HEK293 (cell line): Measurements from ENCODE around the gene KDM6A.

ENCODE experiments used
- GLI2 ChIP-seq: fragments of 450-650 bp; formaldehyde crosslinking; IDR thresholded peaks from 2 replicates; pipeline ENCODE4; 2017; ENCODE audit warnings: missing biosample characterization, missing genetic modification characterization, low read depth, borderline replicate concordance
- GLIS2 ChIP-seq: fragments of 450-650 bp; formaldehyde crosslinking; IDR thresholded peaks from 2 replicates; pipeline ENCODE4 v1.5.1; 2016; ENCODE audit warnings: missing biosample characterization, missing genetic modification characterization
- HOXC10 ChIP-seq: sonication (generic); formaldehyde crosslinking; IDR thresholded peaks from 2 replicates; pipeline ENCODE4 v1.8.1; 2023; ENCODE audit warnings: mild to moderate bottlenecking, missing genetic modification reagents
- OSR2 ChIP-seq: fragments of 450-650 bp; formaldehyde crosslinking; IDR thresholded peaks from 2 replicates; pipeline ENCODE4 v1.5.1; 2016; ENCODE audit warnings: missing biosample characterization, missing genetic modification characterization
- SCRT1 ChIP-seq: fragments of 450-650 bp; formaldehyde crosslinking; IDR thresholded peaks from 2 replicates; pipeline ENCODE4 v1.5.1; 2016; ENCODE audit warnings: missing biosample characterization, missing genetic modification characterization, borderline replicate concordance
- TCF7L2 ChIP-seq: IDR thresholded peaks from 2 replicates; pipeline ENCODE4 v1.6.1; 2011; ENCODE audit warnings: low read depth, mild to moderate bottlenecking, inconsistent platforms, low read length, moderate library complexity, borderline replicate concordance
- YY2 ChIP-seq: fragments of 450-650 bp; formaldehyde crosslinking; IDR thresholded peaks from 2 replicates; pipeline ENCODE4 v1.5.1; 2016; ENCODE audit warnings: missing biosample characterization, missing genetic modification characterization
- ZBTB17 ChIP-seq: fragments of 450-650 bp; formaldehyde crosslinking; IDR thresholded peaks from 2 replicates; pipeline ENCODE4 v1.5.1; 2016; ENCODE audit warnings: missing biosample characterization, missing genetic modification characterization
- ZFP41 ChIP-seq: fragments of 450-650 bp; formaldehyde crosslinking; IDR thresholded peaks from 2 replicates; pipeline ENCODE4 v1.5.1; 2016; ENCODE audit warnings: missing biosample characterization, missing genetic modification characterization, borderline replicate concordance
- ZNF114 ChIP-seq: fragments of 450-650 bp; formaldehyde crosslinking; IDR thresholded peaks from 2 replicates; pipeline ENCODE4 v1.5.0; 2017; ENCODE audit warnings: missing biosample characterization, missing genetic modification characterization
- ZNF132 ChIP-seq: fragments of 450-650 bp; formaldehyde crosslinking; IDR thresholded peaks from 2 replicates; pipeline ENCODE4 v1.5.1; 2017; ENCODE audit warnings: missing biosample characterization, missing genetic modification characterization, borderline replicate concordance
- ZNF155 ChIP-seq: fragments of 450-650 bp; formaldehyde crosslinking; IDR thresholded peaks from 2 replicates; pipeline ENCODE4 v1.5.1; 2016; ENCODE audit warnings: missing biosample characterization, missing genetic modification characterization
- ZNF174 ChIP-seq: fragments of 450-650 bp; formaldehyde crosslinking; IDR thresholded peaks from 2 replicates; pipeline ENCODE4 v1.5.0; 2017; ENCODE audit warnings: missing biosample characterization, mild to moderate bottlenecking, missing genetic modification characterization
- ZNF175 ChIP-seq: fragments of 450-650 bp; formaldehyde crosslinking; IDR thresholded peaks from 2 replicates; pipeline ENCODE4 v1.5.1; 2016; ENCODE audit warnings: missing biosample characterization, missing genetic modification characterization
- ZNF184 ChIP-seq: fragments of 450-650 bp; IDR thresholded peaks from 2 replicates; pipeline ENCODE4 v1.5.1; 2018; ENCODE audit warnings: missing biosample characterization, mild to moderate bottlenecking, missing genetic modification characterization
- ZNF211 ChIP-seq: fragments of 450-650 bp; formaldehyde crosslinking; IDR thresholded peaks from 2 replicates; pipeline ENCODE4 v1.5.1; 2016; ENCODE audit warnings: low read depth, missing biosample characterization, missing genetic modification characterization
- ZNF292 ChIP-seq: fragments of 450-650 bp; formaldehyde crosslinking; IDR thresholded peaks from 2 replicates; pipeline ENCODE4 v1.5.1; 2016; ENCODE audit warnings: low read depth, missing biosample characterization, missing genetic modification characterization, borderline replicate concordance
- ZNF341 ChIP-seq: fragments of 450-650 bp; formaldehyde crosslinking; IDR thresholded peaks from 2 replicates; pipeline ENCODE4; 2016; ENCODE audit warnings: low read depth, missing biosample characterization, missing genetic modification characterization
- ZNF624 ChIP-seq: fragments of 450-650 bp; formaldehyde crosslinking; IDR thresholded peaks from 2 replicates; pipeline ENCODE4 v1.5.1; 2017; ENCODE audit warnings: missing biosample characterization, missing genetic modification characterization
- ZNF664 ChIP-seq: fragments of 450-650 bp; formaldehyde crosslinking; IDR thresholded peaks from 2 replicates; pipeline ENCODE4 v1.5.1; 2016; ENCODE audit warnings: missing biosample characterization, missing genetic modification characterization
- ZNF76 ChIP-seq: fragments of 450-650 bp; formaldehyde crosslinking; IDR thresholded peaks from 2 replicates; pipeline ENCODE4; 2016; ENCODE audit warnings: low read depth, missing biosample characterization, missing genetic modification characterization, borderline replicate concordance
- ZNF777 ChIP-seq: fragments of 450-650 bp; formaldehyde crosslinking; IDR thresholded peaks from 2 replicates; pipeline ENCODE4 v1.5.1; 2017; ENCODE audit warnings: missing biosample characterization, missing genetic modification characterization, borderline replicate concordance
- ZNF785 ChIP-seq: fragments of 450-650 bp; formaldehyde crosslinking; IDR thresholded peaks from 2 replicates; pipeline ENCODE4 v1.5.1; 2016; ENCODE audit warnings: missing biosample characterization, missing genetic modification characterization
- ZNF843 ChIP-seq: fragments of 450-650 bp; formaldehyde crosslinking; IDR thresholded peaks from 2 replicates; pipeline ENCODE4 v1.5.1; 2016; ENCODE audit warnings: missing biosample characterization, missing genetic modification characterization
- ZSCAN16 ChIP-seq: fragments of 450-650 bp; formaldehyde crosslinking; IDR thresholded peaks from 2 replicates; pipeline ENCODE4 v1.5.1; 2016; ENCODE audit warnings: missing biosample characterization, missing genetic modification characterization
- TF ChIP-seq, protein P1 (sequence below): fragments of 450-650 bp; formaldehyde crosslinking; IDR thresholded peaks from 2 replicates; pipeline ENCODE4 v1.5.1; 2016; ENCODE audit warnings: missing biosample characterization, missing genetic modification characterization
- TF ChIP-seq, protein P2 (sequence below): fragments of 450-650 bp; formaldehyde crosslinking; IDR thresholded peaks from 2 replicates; pipeline ENCODE4 v1.5.1; 2017; ENCODE audit warnings: missing biosample characterization, missing genetic modification characterization
- TF ChIP-seq, protein P3 (sequence below): fragments of 450-650 bp; IDR thresholded peaks from 2 replicates; pipeline ENCODE4 v1.5.1; 2018; ENCODE audit warnings: missing biosample characterization, missing genetic modification characterization
- TF ChIP-seq, protein P4 (sequence below): fragments of 450-650 bp; formaldehyde crosslinking; IDR thresholded peaks from 2 replicates; pipeline ENCODE4 v1.5.1; 2016; ENCODE audit warnings: missing biosample characterization, missing genetic modification characterization
- TF ChIP-seq, protein P5 (sequence below): fragments of 450-650 bp; IDR thresholded peaks from 2 replicates; pipeline ENCODE4 v1.5.1; 2018; ENCODE audit warnings: missing biosample characterization, mild to moderate bottlenecking, missing genetic modification characterization

The KDM6A gene

DNA sequence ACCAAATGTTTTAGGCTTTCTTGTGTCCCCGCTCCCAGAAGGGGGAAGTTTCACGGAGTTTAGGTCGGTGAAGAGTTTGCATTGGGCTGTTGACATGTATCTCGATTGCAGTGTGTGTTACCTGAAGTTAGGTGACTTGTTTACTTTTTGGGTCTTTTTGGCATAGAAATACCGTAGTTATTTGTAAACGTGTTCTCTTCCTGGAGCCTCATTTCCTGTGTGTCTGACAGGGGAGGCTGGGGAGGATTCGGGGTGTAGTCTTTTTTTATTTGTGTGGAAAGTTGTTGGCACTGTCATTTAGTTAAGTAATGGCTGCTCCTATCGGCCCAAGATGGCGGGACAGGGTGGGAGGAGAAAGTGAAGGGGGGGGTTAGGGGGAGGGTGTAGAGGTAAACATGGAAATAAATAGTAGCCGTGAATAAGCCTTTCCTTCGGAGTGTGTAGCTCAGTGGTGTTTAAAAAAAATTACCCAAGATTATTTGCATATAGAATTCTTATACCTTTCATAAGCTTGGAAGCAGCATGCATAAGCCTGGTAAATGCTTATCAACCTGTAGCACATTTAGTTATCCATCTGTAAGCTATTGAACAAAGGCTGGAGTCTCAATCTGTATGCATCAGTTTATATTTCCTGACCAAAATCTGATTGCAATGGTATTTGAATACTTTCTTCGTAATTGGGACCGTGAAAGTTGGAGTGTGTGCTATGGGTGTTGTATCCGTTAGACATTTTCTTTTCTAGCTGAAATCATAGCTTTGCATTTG is 1.6 kb downstream of the KDM6A start (continued):
- no peak for TF ChIP-seq ZNF211 (tag by site-specific recombination)
- TF ChIP-seq, protein P1, sequence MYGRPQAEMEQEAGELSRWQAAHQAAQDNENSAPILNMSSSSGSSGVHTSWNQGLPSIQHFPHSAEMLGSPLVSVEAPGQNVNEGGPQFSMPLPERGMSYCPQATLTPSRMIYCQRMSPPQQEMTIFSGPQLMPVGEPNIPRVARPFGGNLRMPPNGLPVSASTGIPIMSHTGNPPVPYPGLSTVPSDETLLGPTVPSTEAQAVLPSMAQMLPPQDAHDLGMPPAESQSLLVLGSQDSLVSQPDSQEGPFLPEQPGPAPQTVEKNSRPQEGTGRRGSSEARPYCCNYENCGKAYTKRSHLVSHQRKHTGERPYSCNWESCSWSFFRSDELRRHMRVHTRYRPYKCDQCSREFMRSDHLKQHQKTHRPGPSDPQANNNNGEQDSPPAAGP (tag by site-specific recombination) = 0 out of 2 replicates have a peak, but pooled peaks have one; percentile 25
- no peak for TF ChIP-seq OSR2
- TF ChIP-seq ZNF132 = no peak
- TF ChIP-seq ZNF341 (tag by site-specific recombination) = peak; percentile 8; the same call in 1 of the 2 replicates
- TF ChIP-seq, protein P2, sequence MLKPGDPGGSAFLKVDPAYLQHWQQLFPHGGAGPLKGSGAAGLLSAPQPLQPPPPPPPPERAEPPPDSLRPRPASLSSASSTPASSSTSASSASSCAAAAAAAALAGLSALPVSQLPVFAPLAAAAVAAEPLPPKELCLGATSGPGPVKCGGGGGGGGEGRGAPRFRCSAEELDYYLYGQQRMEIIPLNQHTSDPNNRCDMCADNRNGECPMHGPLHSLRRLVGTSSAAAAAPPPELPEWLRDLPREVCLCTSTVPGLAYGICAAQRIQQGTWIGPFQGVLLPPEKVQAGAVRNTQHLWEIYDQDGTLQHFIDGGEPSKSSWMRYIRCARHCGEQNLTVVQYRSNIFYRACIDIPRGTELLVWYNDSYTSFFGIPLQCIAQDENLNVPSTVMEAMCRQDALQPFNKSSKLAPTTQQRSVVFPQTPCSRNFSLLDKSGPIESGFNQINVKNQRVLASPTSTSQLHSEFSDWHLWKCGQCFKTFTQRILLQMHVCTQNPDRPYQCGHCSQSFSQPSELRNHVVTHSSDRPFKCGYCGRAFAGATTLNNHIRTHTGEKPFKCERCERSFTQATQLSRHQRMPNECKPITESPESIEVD (tag by site-specific recombination) = no peak
- TF ChIP-seq ZSCAN16 = no peak
- TF ChIP-seq GLI2 (tag by site-specific recombination) = no peak
- TF ChIP-seq ZNF114 (tag by site-specific recombination) = no peak
- TF ChIP-seq SCRT1 = peak; percentile 72; the same call in 1 of the 2 replicates
- no peak for TF ChIP-seq ZNF184 (tag by site-specific recombination)
- TF ChIP-seq ZNF664 (tag by site-specific recombination) = no peak
- TF ChIP-seq, protein P3, sequence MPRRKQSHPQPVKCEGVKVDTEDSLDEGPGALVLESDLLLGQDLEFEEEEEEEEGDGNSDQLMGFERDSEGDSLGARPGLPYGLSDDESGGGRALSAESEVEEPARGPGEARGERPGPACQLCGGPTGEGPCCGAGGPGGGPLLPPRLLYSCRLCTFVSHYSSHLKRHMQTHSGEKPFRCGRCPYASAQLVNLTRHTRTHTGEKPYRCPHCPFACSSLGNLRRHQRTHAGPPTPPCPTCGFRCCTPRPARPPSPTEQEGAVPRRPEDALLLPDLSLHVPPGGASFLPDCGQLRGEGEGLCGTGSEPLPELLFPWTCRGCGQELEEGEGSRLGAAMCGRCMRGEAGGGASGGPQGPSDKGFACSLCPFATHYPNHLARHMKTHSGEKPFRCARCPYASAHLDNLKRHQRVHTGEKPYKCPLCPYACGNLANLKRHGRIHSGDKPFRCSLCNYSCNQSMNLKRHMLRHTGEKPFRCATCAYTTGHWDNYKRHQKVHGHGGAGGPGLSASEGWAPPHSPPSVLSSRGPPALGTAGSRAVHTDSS = no peak
- TF ChIP-seq ZNF155 (tag by site-specific recombination) = no peak
- TF ChIP-seq ZNF785 (tag by site-specific recombination) = no peak
- TF ChIP-seq TCF7L2 = no peak
- no peak for TF ChIP-seq ZNF174 (tag by site-specific recombination)
- TF ChIP-seq ZNF777 (tag by site-specific recombination) = no peak
- no peak for TF ChIP-seq HOXC10 (CRISPR knock-in tag)
- TF ChIP-seq ZBTB17 = no peak
- TF ChIP-seq ZNF292 (tag by site-specific recombination) = no peak
- 0 out of 2 replicates have a peak, but pooled peaks have one; percentile 19 for TF ChIP-seq ZNF76
- TF ChIP-seq, protein P4, sequence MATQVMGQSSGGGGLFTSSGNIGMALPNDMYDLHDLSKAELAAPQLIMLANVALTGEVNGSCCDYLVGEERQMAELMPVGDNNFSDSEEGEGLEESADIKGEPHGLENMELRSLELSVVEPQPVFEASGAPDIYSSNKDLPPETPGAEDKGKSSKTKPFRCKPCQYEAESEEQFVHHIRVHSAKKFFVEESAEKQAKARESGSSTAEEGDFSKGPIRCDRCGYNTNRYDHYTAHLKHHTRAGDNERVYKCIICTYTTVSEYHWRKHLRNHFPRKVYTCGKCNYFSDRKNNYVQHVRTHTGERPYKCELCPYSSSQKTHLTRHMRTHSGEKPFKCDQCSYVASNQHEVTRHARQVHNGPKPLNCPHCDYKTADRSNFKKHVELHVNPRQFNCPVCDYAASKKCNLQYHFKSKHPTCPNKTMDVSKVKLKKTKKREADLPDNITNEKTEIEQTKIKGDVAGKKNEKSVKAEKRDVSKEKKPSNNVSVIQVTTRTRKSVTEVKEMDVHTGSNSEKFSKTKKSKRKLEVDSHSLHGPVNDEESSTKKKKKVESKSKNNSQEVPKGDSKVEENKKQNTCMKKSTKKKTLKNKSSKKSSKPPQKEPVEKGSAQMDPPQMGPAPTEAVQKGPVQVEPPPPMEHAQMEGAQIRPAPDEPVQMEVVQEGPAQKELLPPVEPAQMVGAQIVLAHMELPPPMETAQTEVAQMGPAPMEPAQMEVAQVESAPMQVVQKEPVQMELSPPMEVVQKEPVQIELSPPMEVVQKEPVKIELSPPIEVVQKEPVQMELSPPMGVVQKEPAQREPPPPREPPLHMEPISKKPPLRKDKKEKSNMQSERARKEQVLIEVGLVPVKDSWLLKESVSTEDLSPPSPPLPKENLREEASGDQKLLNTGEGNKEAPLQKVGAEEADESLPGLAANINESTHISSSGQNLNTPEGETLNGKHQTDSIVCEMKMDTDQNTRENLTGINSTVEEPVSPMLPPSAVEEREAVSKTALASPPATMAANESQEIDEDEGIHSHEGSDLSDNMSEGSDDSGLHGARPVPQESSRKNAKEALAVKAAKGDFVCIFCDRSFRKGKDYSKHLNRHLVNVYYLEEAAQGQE (tag by site-specific recombination) = no peak
- no peak for TF ChIP-seq ZNF624 (tag by site-specific recombination)
- TF ChIP-seq YY2 (tag by site-specific recombination) = no peak
- no peak for TF ChIP-seq ZNF843 (tag by site-specific recombination)
- TF ChIP-seq GLIS2 (tag by site-specific recombination) = no peak
- no peak for TF ChIP-seq ZNF175 (tag by site-specific recombination)
- TF ChIP-seq, protein P5, sequence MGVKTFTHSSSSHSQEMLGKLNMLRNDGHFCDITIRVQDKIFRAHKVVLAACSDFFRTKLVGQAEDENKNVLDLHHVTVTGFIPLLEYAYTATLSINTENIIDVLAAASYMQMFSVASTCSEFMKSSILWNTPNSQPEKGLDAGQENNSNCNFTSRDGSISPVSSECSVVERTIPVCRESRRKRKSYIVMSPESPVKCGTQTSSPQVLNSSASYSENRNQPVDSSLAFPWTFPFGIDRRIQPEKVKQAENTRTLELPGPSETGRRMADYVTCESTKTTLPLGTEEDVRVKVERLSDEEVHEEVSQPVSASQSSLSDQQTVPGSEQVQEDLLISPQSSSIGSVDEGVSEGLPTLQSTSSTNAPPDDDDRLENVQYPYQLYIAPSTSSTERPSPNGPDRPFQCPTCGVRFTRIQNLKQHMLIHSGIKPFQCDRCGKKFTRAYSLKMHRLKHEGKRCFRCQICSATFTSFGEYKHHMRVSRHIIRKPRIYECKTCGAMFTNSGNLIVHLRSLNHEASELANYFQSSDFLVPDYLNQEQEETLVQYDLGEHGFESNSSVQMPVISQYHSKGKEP (tag by site-specific recombination) = no peak
- TF ChIP-seq ZFP41 (tag by site-specific recombination) = no peak
